ENCODE data around the gene SULT6B1. TPM values are rescaled to one million over a fixed set of nuclear protein-coding genes. Genes with fewer than 3 reads are reported as not detected.

SULT6B1 gene
- total RNA-seq, 1 experiment from 2014 or later = not detected

GRCh38 chr2:37164757-37165156 lies 23.7 kb downstream of the SULT6B1 start:
- Histone ChIP-seq H3K9me2 (ENCODE audit: insufficient read depth) (no peaks in the 10 kb centered on the region), H3K4me1 (replicated peaks; ENCODE audit: insufficient read depth) (peaks cover 11% of the 10 kb centered on the region), H3K9me3 (ENCODE audit: insufficient read depth, low read depth) (peaks cover 29% of the 10 kb centered on the region), H3K27me3 (ENCODE audit: insufficient read depth, low read depth) (no peaks in the 10 kb centered on the region), H3K27ac (no peak overlapping the region), H2AFZ (no peak overlapping the region), H3K79me2 (ENCODE audit: low read depth) (no peaks in the 10 kb centered on the region), H3K4me2 (no peak overlapping the region), H4K20me1 (ENCODE audit: insufficient read depth) (no peaks in the 10 kb centered on the region), H3K36me3 (ENCODE audit: low read depth) (no peaks in the 10 kb centered on the region), H3F3A (ENCODE audit: insufficient read depth, low read depth) (no peaks in the 10 kb centered on the region), H3K4me3 (no peak overlapping the region)
- no peak for TF ChIP-seq EZH2 (IDR thresholded peaks at IDR 0.05; ENCODE audit: low read depth)
- TF ChIP-seq CTCF (conservative IDR thresholded peaks at IDR 0.05) = no peak
- intact Hi-C loops (cut with micrococcal nuclease; ENCODE audit: unreplicated experiment) = loop anchor here (10.0 kb wide), 2 partner anchors 230 to 710 kb away; no protein-coding TSS in a partner anchor
- POLR2A ChIA-PET (ENCODE audit: unreplicated experiment) = interaction anchor here (0.6 to 0.7 kb wide), 2 partner anchors 32 to 1785 kb away, joined by 3 to 9 read pairs; no protein-coding TSS in a partner anchor
- CTCF ChIA-PET = no interaction called here
- no TSS peak for BruUV-seq (replicated peaks)
- DNase-seq = no peak

- Histone ChIP-seq H3K27me3 (ENCODE audit: insufficient read depth, low read depth) (no peaks in the 10 kb centered on the region), H3K79me2 (ENCODE audit: low read depth) (peaks cover 46% of the 10 kb centered on the region), H3K4me2 (peak within 1 kb of the TSS; percentile 84), H3F3A (ENCODE audit: insufficient read depth, low read depth) (peaks cover 21% of the 10 kb centered on the region), H3K4me3 (peak within 1 kb of the TSS; percentile 95), H3K4me1 (replicated peaks; ENCODE audit: insufficient read depth) (peaks cover 21% of the 10 kb centered on the region), H3K9me3 (ENCODE audit: insufficient read depth, low read depth) (peaks cover 9% of the 10 kb centered on the region; the same call in 1 of the 2 replicates), H4K20me1 (ENCODE audit: insufficient read depth) (no peaks in the 10 kb centered on the region), H3K36me3 (ENCODE audit: low read depth) (peaks cover 10% of the 10 kb centered on the region; the same call in 1 of the 2 replicates), H3K9me2 (ENCODE audit: insufficient read depth) (no peaks in the 10 kb centered on the region), H2AFZ (peak within 1 kb of the TSS; percentile 97), H3K27ac (peak within 1 kb of the TSS; percentile 74)
- DNase-seq = peak; percentile 77 to 85
- POLR2A ChIA-PET (ENCODE audit: unreplicated experiment) = interaction anchor here (0.6 to 0.7 kb wide), 9 partner anchors 10 to 1536 kb away, joined by 3 to 16 read pairs (median 4); no protein-coding TSS in a partner anchor
- intact Hi-C loops (cut with micrococcal nuclease; ENCODE audit: unreplicated experiment) = loop anchor here (2.0 to 5.0 kb wide), 2 partner anchors 40 to 75 kb away; partner anchors contain the start of genes CEBPZ, CEBPZOS and NDUFAF7
- TSS peak; percentile 89 for BruUV-seq (replicated peaks)
- no peak for TF ChIP-seq CTCF (conservative IDR thresholded peaks at IDR 0.05)
- no peak for TF ChIP-seq EZH2 (IDR thresholded peaks at IDR 0.05; ENCODE audit: low read depth)
- CTCF ChIA-PET = no interaction called here
Observed at GRCh38 chr2:37156857-37157714, 31.4 kb downstream of the SULT6B1 start, which contains the start of gene EIF2AK2. EIF2AK2 (minus strand) TSS chr2:37156980; CDS start chr2:37147806, 9,174 bp downstream.

- H3K4me1 ChIP-seq (replicated peaks; ENCODE audit: insufficient read depth) = peaks cover 21% of the 10 kb centered on the region
- intact Hi-C loops (cut with micrococcal nuclease; ENCODE audit: unreplicated experiment) = loop anchor here (2.0 to 5.0 kb wide), 2 partner anchors 41 to 76 kb away; partner anchors contain the start of genes CEBPZ, CEBPZOS and NDUFAF7
- H3K27me3 ChIP-seq (ENCODE audit: insufficient read depth, low read depth) = no peaks in the 10 kb centered on the region
- H2AFZ ChIP-seq = peak overlapping the region; percentile 97
- no peaks in the 10 kb centered on the region for H3K9me2 ChIP-seq (ENCODE audit: insufficient read depth)
- peaks cover 21% of the 10 kb centered on the region for H3F3A ChIP-seq (ENCODE audit: insufficient read depth, low read depth)
- peaks cover 10% of the 10 kb centered on the region for H3K36me3 ChIP-seq (ENCODE audit: low read depth)
- peaks cover 5% of the 10 kb centered on the region; the same call in 1 of the 2 replicates for H3K9me3 ChIP-seq (ENCODE audit: insufficient read depth, low read depth)
- peak overlapping the region; percentile 74 for H3K27ac ChIP-seq
- H4K20me1 ChIP-seq (ENCODE audit: insufficient read depth) = no peaks in the 10 kb centered on the region; the same call in 1 of the 2 replicates
- DNase-seq = peak; percentile 10 to 48
- BruUV-seq (replicated peaks) = no TSS peak
- H3K4me2 ChIP-seq = peak overlapping the region; percentile 84
- no peak for TF ChIP-seq EZH2 (IDR thresholded peaks at IDR 0.05; ENCODE audit: low read depth)
- TF ChIP-seq CTCF (conservative IDR thresholded peaks at IDR 0.05) = no peak
- ChIA-PET CTCF (interaction anchor here (0.6 kb wide), 1 partner anchor 81 kb away, joined by 4 read pairs; no protein-coding TSS in a partner anchor), POLR2A (ENCODE audit: unreplicated experiment) (interaction anchor here (0.6 to 0.7 kb wide), 5 partner anchors 9 to 1536 kb away, joined by 3 to 16 read pairs (median 6); no protein-coding TSS in a partner anchor)
- H3K4me3 ChIP-seq = peak overlapping the region; percentile 95
- peaks cover 54% of the 10 kb centered on the region for H3K79me2 ChIP-seq (ENCODE audit: low read depth)
Observed at GRCh38 chr2:37156071-37156856, 32.2 kb downstream of the SULT6B1 start.

Measured in PC-9 (cell line).